Hepatocyte (in vitro differentiated cells): ENCODE measurements around the gene DISC1.

Experiments
- CTCF ChIP-seq: fragments of 200-600 bp; sonication (generic); IDR thresholded peaks from 2 replicates; pipeline ENCODE4 v1.5.1; 2016; ENCODE audit warnings: antibody characterized with exemption, mild to moderate bottlenecking; ENCODE audit not compliant: poor library complexity
- EZH2phosphoT487 ChIP-seq: fragments of 200-600 bp; sonication (generic); IDR thresholded peaks from one replicate; pipeline ENCODE4 v1.6.1; 2018; ENCODE audit warnings: antibody characterized with exemption, mild to moderate bottlenecking, low read depth, moderate library complexity; ENCODE audit not compliant: unreplicated experiment, severe bottlenecking

GRCh38 chr1:231849981-231850380 lies 223.4 kb downstream of the DISC1 start:
- TF ChIP-seq CTCF (no peak), EZH2phosphoT487 (no peak)
